ENCODE data around the gene LRPAP1.
"Not testable (repeated sequence)": the region's sequence is repeated elsewhere in the genome, so short reads cannot be mapped to it uniquely, and the experiment has no call there.

LRPAP1 gene

GRCh38 chr4:3460926-3461325 is 71.3 kb downstream of the LRPAP1 start:
- Histone ChIP-seq H3K4me3 (ENCODE audit: low read depth, low read length) (no peak overlapping the region), H3K36me3 (replicated peaks) (no peaks in the 10 kb centered on the region), H3K27me3 (replicated peaks) (peaks cover 23% of the 10 kb centered on the region), H3K27ac (no peak overlapping the region)
- TF ChIP-seq, protein P1, sequence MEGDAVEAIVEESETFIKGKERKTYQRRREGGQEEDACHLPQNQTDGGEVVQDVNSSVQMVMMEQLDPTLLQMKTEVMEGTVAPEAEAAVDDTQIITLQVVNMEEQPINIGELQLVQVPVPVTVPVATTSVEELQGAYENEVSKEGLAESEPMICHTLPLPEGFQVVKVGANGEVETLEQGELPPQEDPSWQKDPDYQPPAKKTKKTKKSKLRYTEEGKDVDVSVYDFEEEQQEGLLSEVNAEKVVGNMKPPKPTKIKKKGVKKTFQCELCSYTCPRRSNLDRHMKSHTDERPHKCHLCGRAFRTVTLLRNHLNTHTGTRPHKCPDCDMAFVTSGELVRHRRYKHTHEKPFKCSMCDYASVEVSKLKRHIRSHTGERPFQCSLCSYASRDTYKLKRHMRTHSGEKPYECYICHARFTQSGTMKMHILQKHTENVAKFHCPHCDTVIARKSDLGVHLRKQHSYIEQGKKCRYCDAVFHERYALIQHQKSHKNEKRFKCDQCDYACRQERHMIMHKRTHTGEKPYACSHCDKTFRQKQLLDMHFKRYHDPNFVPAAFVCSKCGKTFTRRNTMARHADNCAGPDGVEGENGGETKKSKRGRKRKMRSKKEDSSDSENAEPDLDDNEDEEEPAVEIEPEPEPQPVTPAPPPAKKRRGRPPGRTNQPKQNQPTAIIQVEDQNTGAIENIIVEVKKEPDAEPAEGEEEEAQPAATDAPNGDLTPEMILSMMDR (IDR thresholded peaks at IDR 0.05; ENCODE audit: low read depth, low read length, missing control alignments): no peak
- in situ Hi-C loops (cut with HindIII; ENCODE audit: low pct_ligation_motif_present, low sequenced_read_pairs): no loop called here
- no peak for DNase-seq

DNA sequence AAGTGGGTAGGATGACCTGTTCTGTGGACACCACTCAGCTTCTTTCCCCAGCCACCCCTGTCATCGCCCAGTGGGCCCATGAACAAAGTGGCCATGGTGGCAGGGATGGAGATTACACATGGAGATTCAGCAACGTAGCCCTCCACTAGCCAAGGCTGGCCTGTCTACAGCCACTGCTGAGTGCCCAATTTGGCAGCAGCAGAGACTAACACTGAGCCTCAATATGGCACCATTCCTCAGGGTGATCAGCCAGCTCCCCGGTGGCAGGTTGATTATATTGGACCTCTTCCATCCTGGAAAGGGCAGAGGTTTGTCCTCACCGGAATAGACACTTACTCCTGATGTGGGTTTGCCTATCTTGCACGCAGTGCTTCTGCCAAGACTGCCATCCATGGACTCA is 73.1 kb downstream of the LRPAP1 start:
- H3K27ac ChIP-seq; in situ Hi-C loops (cut with HindIII; ENCODE audit: low pct_ligation_motif_present, low sequenced_read_pairs); H3K36me3 ChIP-seq (replicated peaks); H3K4me3 ChIP-seq (ENCODE audit: low read depth, low read length); DNase-seq: not testable (repeated sequence)
- H3K27me3 ChIP-seq (replicated peaks): peaks cover 18% of the 10 kb centered on the region

DNA sequence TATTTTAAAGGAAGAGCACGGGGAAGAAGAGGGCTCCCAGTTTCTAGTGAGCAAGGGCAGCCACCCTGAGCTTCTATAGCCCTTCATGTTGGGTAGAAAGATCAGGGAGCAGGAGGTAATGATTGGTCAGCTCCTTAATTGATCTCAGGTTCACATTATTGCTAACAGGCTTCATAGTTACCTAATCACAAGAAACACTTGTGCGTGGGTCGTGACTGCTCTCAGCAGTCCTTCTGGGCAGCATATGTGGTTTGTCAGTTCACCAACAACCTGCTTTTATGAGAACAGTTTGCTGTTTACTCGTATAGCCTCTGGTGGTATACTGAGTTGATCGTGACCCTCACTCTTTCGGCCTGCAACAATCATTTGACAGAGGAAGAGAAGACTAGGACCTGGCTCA is 73.9 kb downstream of the LRPAP1 start:
- H3K27ac ChIP-seq: no peak overlapping the region
- no peaks in the 10 kb centered on the region for H3K36me3 ChIP-seq (replicated peaks)
- TF ChIP-seq, protein P1 (IDR thresholded peaks at IDR 0.05; ENCODE audit: low read depth, low read length, missing control alignments): no peak
- H3K4me3 ChIP-seq (ENCODE audit: low read depth, low read length): no peak overlapping the region
- in situ Hi-C loops (cut with HindIII; ENCODE audit: low pct_ligation_motif_present, low sequenced_read_pairs): no loop called here
- DNase-seq: no peak
- peaks cover 11% of the 10 kb centered on the region for H3K27me3 ChIP-seq (replicated peaks)

DNA sequence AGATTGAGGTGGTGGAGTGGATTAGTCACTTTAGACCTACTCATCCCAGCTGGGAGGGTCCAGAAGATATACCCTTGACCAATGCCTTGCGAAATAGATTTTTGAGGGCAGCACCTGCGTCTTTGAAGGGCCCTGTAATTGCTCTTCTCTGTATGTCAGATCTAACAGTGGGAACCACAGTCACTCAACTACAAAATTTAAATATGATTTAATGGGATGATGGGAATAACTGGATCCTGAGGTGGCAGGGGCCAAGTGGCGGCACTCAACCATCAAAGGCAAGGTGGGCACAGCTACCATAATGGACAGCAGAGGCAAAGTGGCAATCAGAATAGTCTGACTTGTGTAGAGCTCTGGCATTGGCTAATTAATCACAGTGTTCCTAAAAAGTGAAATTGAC is 76.6 kb downstream of the LRPAP1 start:
- H3K36me3 ChIP-seq (replicated peaks); H3K4me3 ChIP-seq (ENCODE audit: low read depth, low read length); H3K27me3 ChIP-seq (replicated peaks); in situ Hi-C loops (cut with HindIII; ENCODE audit: low pct_ligation_motif_present, low sequenced_read_pairs); H3K27ac ChIP-seq; DNase-seq: not testable (repeated sequence)
